Measurements from ENCODE around the gene SNRNP70.

SNRNP70 gene

GRCh38 chr19:49128545-49129237 is 43.4 kb downstream of the SNRNP70 start:
- peaks cover 10% of the 10 kb centered on the region for H3K4me1 ChIP-seq (ENCODE audit: control insufficient read depth, low read depth, low read length)
- no peaks in the 10 kb centered on the region for H3K36me3 ChIP-seq (ENCODE audit: control insufficient read depth, low read depth, low read length)
- H3K27ac ChIP-seq (ENCODE audit: low read length): no peak overlapping the region
- H3K27me3 ChIP-seq (ENCODE audit: control insufficient read depth, insufficient read depth, low read length): no peaks in the 10 kb centered on the region
- H3K9me3 ChIP-seq (ENCODE audit: control insufficient read depth, low read depth, low read length): no peaks in the 10 kb centered on the region
- H3K4me3 ChIP-seq (ENCODE audit: low read length): peak overlapping the region; percentile 72
- H3K9ac ChIP-seq (ENCODE audit: low read length): no peak overlapping the region

GRCh38 chr19:49129238-49129583 is 44.0 kb downstream of the SNRNP70 start:
- Histone ChIP-seq H3K9ac (ENCODE audit: low read length) (no peak overlapping the region), H3K4me1 (ENCODE audit: control insufficient read depth, low read depth, low read length) (peaks cover 10% of the 10 kb centered on the region), H3K27me3 (ENCODE audit: control insufficient read depth, insufficient read depth, low read length) (no peaks in the 10 kb centered on the region), H3K27ac (ENCODE audit: low read length) (no peak overlapping the region), H3K9me3 (ENCODE audit: control insufficient read depth, low read depth, low read length) (no peaks in the 10 kb centered on the region), H3K36me3 (ENCODE audit: control insufficient read depth, low read depth, low read length) (no peaks in the 10 kb centered on the region), H3K4me3 (ENCODE audit: low read length) (peak overlapping the region; percentile 72)

GRCh38 chr19:49130325-49130724 is 45.1 kb downstream of the SNRNP70 start:
- Histone ChIP-seq H3K4me3 (ENCODE audit: low read length) (no peak overlapping the region), H3K9ac (ENCODE audit: low read length) (no peak overlapping the region), H3K27ac (ENCODE audit: low read length) (no peak overlapping the region), H3K36me3 (ENCODE audit: control insufficient read depth, low read depth, low read length) (no peaks in the 10 kb centered on the region), H3K27me3 (ENCODE audit: control insufficient read depth, insufficient read depth, low read length) (no peaks in the 10 kb centered on the region), H3K9me3 (ENCODE audit: control insufficient read depth, low read depth, low read length) (no peaks in the 10 kb centered on the region), H3K4me1 (ENCODE audit: control insufficient read depth, low read depth, low read length) (peaks cover 10% of the 10 kb centered on the region)

GRCh38 chr19:49132974-49133609 is 47.8 kb downstream of the SNRNP70 start:
- no peak overlapping the region for H3K9ac ChIP-seq (ENCODE audit: low read length)

DNA sequence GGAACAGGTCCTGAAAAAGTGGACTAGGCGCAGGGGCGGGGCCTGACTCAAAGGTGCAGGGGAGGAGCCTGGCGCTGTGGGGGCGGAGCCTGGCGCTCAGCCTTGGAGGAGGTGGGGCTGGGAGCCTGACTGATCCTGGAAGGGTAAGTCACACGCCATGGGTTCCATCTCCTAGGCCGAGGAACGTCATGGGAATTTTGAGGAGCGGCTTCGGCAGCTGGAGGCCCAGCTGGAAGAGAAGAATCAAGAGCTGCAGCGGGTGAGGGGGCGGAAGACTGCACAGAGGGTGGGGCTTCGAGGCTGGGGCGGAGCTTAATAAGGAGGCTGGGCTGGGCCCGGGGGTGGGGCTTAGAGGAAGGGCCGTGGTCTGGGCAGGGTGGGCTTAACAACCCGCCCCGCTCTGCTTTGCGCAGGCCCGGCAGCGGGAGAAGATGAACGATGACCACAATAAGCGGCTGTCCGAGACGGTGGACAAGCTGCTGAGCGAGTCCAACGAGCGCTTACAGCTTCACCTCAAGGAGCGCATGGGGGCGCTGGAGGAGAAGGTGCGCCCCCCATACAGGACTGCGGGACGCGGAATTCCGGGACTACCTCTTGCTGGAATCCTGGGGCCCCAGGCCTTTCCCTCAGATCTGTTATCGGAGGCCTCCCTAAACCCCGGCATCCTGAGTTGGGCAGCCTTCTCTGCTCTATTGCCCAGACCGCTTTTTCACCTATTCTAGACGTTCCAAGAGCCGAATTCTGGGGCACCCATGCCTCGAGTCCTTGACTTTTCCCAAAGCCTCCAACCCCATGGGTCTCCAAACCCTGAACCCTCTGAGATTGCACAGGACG is 48.6 kb downstream of the SNRNP70 start:
- H3K9me3 ChIP-seq (ENCODE audit: control insufficient read depth, low read depth, low read length): no peaks in the 10 kb centered on the region
- no peaks in the 10 kb centered on the region for H3K36me3 ChIP-seq (ENCODE audit: control insufficient read depth, low read depth, low read length)
- H3K27ac ChIP-seq (ENCODE audit: low read length): no peak overlapping the region
- H3K27me3 ChIP-seq (ENCODE audit: control insufficient read depth, insufficient read depth, low read length): no peaks in the 10 kb centered on the region
- peak overlapping the region; percentile 27 for H3K4me3 ChIP-seq (ENCODE audit: low read length)
- no peak overlapping the region for H3K9ac ChIP-seq (ENCODE audit: low read length)
- peaks cover 8% of the 10 kb centered on the region for H3K4me1 ChIP-seq (ENCODE audit: control insufficient read depth, low read depth, low read length)

More at GRCh38 chr19:49132974-49133609, 47.8 kb downstream of the SNRNP70 start:
- Histone ChIP-seq H3K36me3 (ENCODE audit: control insufficient read depth, low read depth, low read length) (no peaks in the 10 kb centered on the region), H3K4me3 (ENCODE audit: low read length) (peak overlapping the region; percentile 27), H3K27ac (ENCODE audit: low read length) (no peak overlapping the region), H3K9me3 (ENCODE audit: control insufficient read depth, low read depth, low read length) (no peaks in the 10 kb centered on the region), H3K4me1 (ENCODE audit: control insufficient read depth, low read depth, low read length) (peaks cover 13% of the 10 kb centered on the region), H3K27me3 (ENCODE audit: control insufficient read depth, insufficient read depth, low read length) (no peaks in the 10 kb centered on the region)

DNA sequence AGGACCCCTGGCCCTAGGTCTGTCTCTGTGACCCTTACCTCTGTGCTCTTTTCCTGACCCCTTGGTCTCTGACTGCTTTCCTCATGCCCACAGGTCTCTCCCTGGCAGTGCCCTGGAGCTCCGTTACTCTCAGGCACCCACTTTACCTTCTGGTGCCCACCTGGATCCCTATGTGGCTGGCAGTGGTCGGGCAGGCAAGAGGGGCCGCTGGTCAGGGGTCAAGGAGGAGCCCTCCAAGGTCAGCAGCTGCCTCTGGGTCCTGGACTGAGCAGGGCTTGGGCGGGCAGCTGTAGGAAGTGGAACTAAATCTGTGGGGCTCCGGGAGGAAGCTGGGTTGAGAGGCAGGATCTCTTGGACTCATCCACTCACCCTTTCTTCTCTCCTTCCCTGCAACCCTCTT is 50.4 kb downstream of the SNRNP70 start:
- H3K9ac ChIP-seq (ENCODE audit: low read length): no peak overlapping the region
- H3K36me3 ChIP-seq (ENCODE audit: control insufficient read depth, low read depth, low read length): no peaks in the 10 kb centered on the region
- no peaks in the 10 kb centered on the region for H3K27me3 ChIP-seq (ENCODE audit: control insufficient read depth, insufficient read depth, low read length)
- H3K4me1 ChIP-seq (ENCODE audit: control insufficient read depth, low read depth, low read length): peaks cover 6% of the 10 kb centered on the region
- H3K4me3 ChIP-seq (ENCODE audit: low read length): no peak overlapping the region
- H3K27ac ChIP-seq (ENCODE audit: low read length): no peak overlapping the region
- H3K9me3 ChIP-seq (ENCODE audit: control insufficient read depth, low read depth, low read length): no peaks in the 10 kb centered on the region

GRCh38 chr19:49136771-49137171 is 51.5 kb downstream of the SNRNP70 start:
- no peaks in the 10 kb centered on the region for H3K9me3 ChIP-seq (ENCODE audit: control insufficient read depth, low read depth, low read length)
- H3K4me3 ChIP-seq (ENCODE audit: low read length): no peak overlapping the region
- no peaks in the 10 kb centered on the region for H3K27me3 ChIP-seq (ENCODE audit: control insufficient read depth, insufficient read depth, low read length)
- H3K9ac ChIP-seq (ENCODE audit: low read length): no peak overlapping the region
- peaks cover 6% of the 10 kb centered on the region for H3K4me1 ChIP-seq (ENCODE audit: control insufficient read depth, low read depth, low read length)
- H3K27ac ChIP-seq (ENCODE audit: low read length): no peak overlapping the region
- H3K36me3 ChIP-seq (ENCODE audit: control insufficient read depth, low read depth, low read length): no peaks in the 10 kb centered on the region

- Histone ChIP-seq H3K27me3 (ENCODE audit: control insufficient read depth, insufficient read depth, low read length) (no peaks in the 10 kb centered on the region), H3K27ac (ENCODE audit: low read length) (no peak overlapping the region), H3K4me3 (ENCODE audit: low read length) (no peak overlapping the region), H3K36me3 (ENCODE audit: control insufficient read depth, low read depth, low read length) (no peaks in the 10 kb centered on the region), H3K9me3 (ENCODE audit: control insufficient read depth, low read depth, low read length) (no peaks in the 10 kb centered on the region), H3K9ac (ENCODE audit: low read length) (no peak overlapping the region), H3K4me1 (ENCODE audit: control insufficient read depth, low read depth, low read length) (peaks cover under 1% of the 10 kb centered on the region)
Observed at GRCh38 chr19:49140951-49141350, 55.7 kb downstream of the SNRNP70 start.

- Histone ChIP-seq H3K27me3 (ENCODE audit: control insufficient read depth, insufficient read depth, low read length) (no peaks in the 10 kb centered on the region), H3K36me3 (ENCODE audit: control insufficient read depth, low read depth, low read length) (no peaks in the 10 kb centered on the region), H3K4me3 (ENCODE audit: low read length) (no peak overlapping the region), H3K4me1 (ENCODE audit: control insufficient read depth, low read depth, low read length) (no peaks in the 10 kb centered on the region), H3K9me3 (ENCODE audit: control insufficient read depth, low read depth, low read length) (no peaks in the 10 kb centered on the region), H3K27ac (ENCODE audit: low read length) (no peak overlapping the region), H3K9ac (ENCODE audit: low read length) (no peak overlapping the region)
Observed at GRCh38 chr19:49141352-49141751, 56.1 kb downstream of the SNRNP70 start.

DNA sequence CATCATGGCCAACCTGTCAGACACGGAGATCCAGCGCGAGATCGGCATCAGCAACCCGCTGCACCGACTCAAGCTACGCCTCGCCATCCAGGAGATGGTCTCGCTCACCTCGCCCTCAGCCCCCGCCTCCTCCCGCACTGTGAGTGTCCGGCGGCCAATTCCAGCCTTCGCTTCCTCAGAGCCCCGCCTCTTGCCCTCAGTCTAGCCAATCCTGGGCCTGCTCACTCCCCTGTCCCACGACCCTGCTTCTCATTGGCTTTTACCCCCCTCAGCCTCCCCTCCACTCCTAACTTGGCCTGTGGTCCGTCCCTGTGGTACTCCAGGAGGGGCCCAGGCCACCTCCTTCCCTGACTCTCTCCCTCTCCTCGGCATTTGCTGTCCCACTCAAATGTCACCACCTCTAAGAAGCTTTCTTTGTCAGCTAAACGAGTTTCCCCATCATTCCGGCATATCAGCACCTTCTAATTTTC is 57.6 kb downstream of the SNRNP70 start:
- H3K9ac ChIP-seq (ENCODE audit: low read length): no peak overlapping the region

GRCh38 chr19:49145573-49146407 is 60.5 kb downstream of the SNRNP70 start:
- H3K9ac ChIP-seq (ENCODE audit: low read length): no peak overlapping the region
- peak overlapping the region; percentile 60 for H3K4me3 ChIP-seq (ENCODE audit: low read length)
- no peaks in the 10 kb centered on the region for H3K36me3 ChIP-seq (ENCODE audit: control insufficient read depth, low read depth, low read length)
- no peaks in the 10 kb centered on the region for H3K27me3 ChIP-seq (ENCODE audit: control insufficient read depth, insufficient read depth, low read length)
- H3K9me3 ChIP-seq (ENCODE audit: control insufficient read depth, low read depth, low read length): no peaks in the 10 kb centered on the region
- peaks cover 4% of the 10 kb centered on the region for H3K4me1 ChIP-seq (ENCODE audit: control insufficient read depth, low read depth, low read length)
- H3K27ac ChIP-seq (ENCODE audit: low read length): no peak overlapping the region

More for the DNA sequence above, 57.6 kb downstream of the SNRNP70 start:
- H3K27me3 ChIP-seq (ENCODE audit: control insufficient read depth, insufficient read depth, low read length): no peaks in the 10 kb centered on the region
- no peaks in the 10 kb centered on the region for H3K36me3 ChIP-seq (ENCODE audit: control insufficient read depth, low read depth, low read length)
- no peak overlapping the region for H3K27ac ChIP-seq (ENCODE audit: low read length)
- no peaks in the 10 kb centered on the region for H3K9me3 ChIP-seq (ENCODE audit: control insufficient read depth, low read depth, low read length)
- H3K4me1 ChIP-seq (ENCODE audit: control insufficient read depth, low read depth, low read length): no peaks in the 10 kb centered on the region
- H3K4me3 ChIP-seq (ENCODE audit: low read length): peak overlapping the region; percentile 65
